CD4-positive, alpha-beta T cell (primary cell): ENCODE measurements around the gene ADAM23. TPM values are rescaled to one million over a fixed set of nuclear protein-coding genes. Genes with fewer than 3 reads are reported as not detected.

Experiments
- ATAC-seq: fragments of 200-7000 bp; cut with Tn5 transposase; one replicate; pipeline ENCODE4 v1.10.0; 2022; ENCODE audit warnings: mild to moderate bottlenecking; ENCODE audit not compliant: poor library complexity
- CTCF ChIA-PET: fragments of 350-600 bp; sonication (Branson Sonifier 250); formaldehyde crosslinking; loops from one replicate; lab custom pipeline; 2021; ENCODE audit warnings: antibody characterized with exemption, inconsistent platforms; lab: Charles Lee
- POLR2A ChIA-PET: fragments of 350-600 bp; sonication (Branson Sonifier 250); formaldehyde crosslinking; loops from one replicate; lab custom pipeline; 2021; ENCODE audit warnings: antibody characterized with exemption, inconsistent platforms; lab: Charles Lee
- DNase-seq, 14 experiments: peaks; one replicate each; pipeline ENCODE4 v3.0.0-alpha.2; 2013 to 2020; ENCODE audit warnings: mixed read lengths in 2 of 14
- H3K27ac ChIP-seq, 2 donors: one replicate each; pipeline versions ENCODE4 v1.5.1 to v1.7.0; 2013; ENCODE audit warnings: low read length in 2 of 2, low read depth in 1 of 2, mild to moderate bottlenecking in 1 of 2
- H3K27me3 ChIP-seq, 2 experiments: 1 replicate in 1 of 2; 2 replicates in 1 of 2; pipeline versions ENCODE4 v1.6.1 to v1.7.0; 2013; ENCODE audit warnings: low read length in 2 of 2, control low read depth in 1 of 2, mild to moderate bottlenecking in 1 of 2, moderate library complexity in 1 of 2; ENCODE audit not compliant: insufficient read depth in 2 of 2, control insufficient read depth in 1 of 2
- H3K36me3 ChIP-seq: one replicate; pipeline ENCODE4 v1.6.1; 2013; ENCODE audit warnings: low read length, control low read depth; ENCODE audit not compliant: insufficient read depth
- H3K4me1 ChIP-seq: one replicate; pipeline ENCODE4 v1.6.1; 2013; ENCODE audit warnings: low read length, control low read depth; ENCODE audit not compliant: insufficient read depth
- H3K4me3 ChIP-seq: one replicate; pipeline ENCODE4 v1.5.1; 2013; ENCODE audit warnings: mild to moderate bottlenecking, low read length, moderate library complexity
- H3K9me3 ChIP-seq, 2 experiments: 1 replicate in 1 of 2; 2 replicates in 1 of 2; pipeline versions ENCODE4 v1.6.1 to v1.7.0; 2013; ENCODE audit warnings: low read length in 2 of 2, mild to moderate bottlenecking in 2 of 2, control low read depth in 1 of 2, moderate library complexity in 1 of 2; ENCODE audit not compliant: control insufficient read depth in 1 of 2, insufficient read depth in 1 of 2
- H3K27ac Mint-ChIP-seq: one replicate; pipeline ENCODE4 v1.8.0; 2020; ENCODE audit warnings: mixed read lengths
- H3K27me3 Mint-ChIP-seq: one replicate; pipeline ENCODE4 v1.8.0; 2021; ENCODE audit warnings: mixed read lengths
- H3K36me3 Mint-ChIP-seq: one replicate; pipeline ENCODE4 v1.8.0; 2021; ENCODE audit warnings: low read depth, mixed read lengths
- H3K4me1 Mint-ChIP-seq: one replicate; pipeline ENCODE4 v1.8.0; 2021; ENCODE audit warnings: low read depth, mixed read lengths
- H3K4me3 Mint-ChIP-seq: one replicate; pipeline ENCODE4 v1.8.0; 2020; ENCODE audit warnings: mild to moderate bottlenecking, mixed read lengths
- H3K9me3 Mint-ChIP-seq: one replicate; pipeline ENCODE4 v1.8.0; 2020; ENCODE audit warnings: mixed read lengths
- intact Hi-C, 2 experiments: fragments of 100-400 bp; cut with DNase I in 1 of 2; cut with micrococcal nuclease in 1 of 2; formaldehyde crosslinking; loops; one replicate each; pipeline versions ENCODE4 v1.15.1 to v1.9.0; 2023 to 2025; cut with DNase I, micrococcal nuclease
- total RNA-seq, 174 experiments: library from RNA in 2 of 174; stranded (reverse) in 2 of 174; gene quantifications; one replicate each; pipeline ENCODE4 v1.2.3 and lab custom pipeline; 2021 to 2026
- TF ChIP-seq, protein P1 (sequence below): fragments of 200-600 bp; IDR thresholded peaks from one replicate; pipeline ENCODE4 v1.8.0; 2022; ENCODE audit warnings: antibody characterized with exemption, mild to moderate bottlenecking

The ADAM23 gene
- total RNA-seq, 2 experiments from 2014 or later: 6.3 to 7.7 TPM

DNA sequence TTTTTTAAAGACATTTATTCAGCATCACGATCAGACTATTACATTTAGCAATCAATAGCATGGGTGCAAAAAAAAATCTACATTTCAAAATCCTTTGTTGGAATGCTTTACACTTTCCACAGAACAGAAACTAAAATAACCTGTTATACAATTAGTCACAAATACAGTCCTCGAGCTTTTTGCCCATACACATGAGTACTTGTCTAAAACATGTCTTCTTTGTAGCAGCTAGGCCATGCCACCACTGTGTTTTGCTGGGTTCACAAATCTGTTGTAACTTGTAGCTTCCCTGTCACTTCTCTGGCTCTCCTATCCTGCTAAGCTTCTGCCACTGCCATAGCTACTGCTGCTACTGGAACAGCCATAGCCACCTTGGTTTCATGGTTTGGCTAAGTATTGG, 24.4 kb upstream of the ADAM23 start:
- Histone ChIP-seq H3K4me3 (no peak overlapping the region), H3K27ac (no peak overlapping the region), H3K36me3 (no peaks in the 10 kb centered on the region), H3K27me3 (no peaks in the 10 kb centered on the region), H3K4me1 (no peaks in the 10 kb centered on the region), H3K9me3 (peaks cover 0 to 5% of the 10 kb centered on the region in 2 experiments)
- TF ChIP-seq, protein P1, sequence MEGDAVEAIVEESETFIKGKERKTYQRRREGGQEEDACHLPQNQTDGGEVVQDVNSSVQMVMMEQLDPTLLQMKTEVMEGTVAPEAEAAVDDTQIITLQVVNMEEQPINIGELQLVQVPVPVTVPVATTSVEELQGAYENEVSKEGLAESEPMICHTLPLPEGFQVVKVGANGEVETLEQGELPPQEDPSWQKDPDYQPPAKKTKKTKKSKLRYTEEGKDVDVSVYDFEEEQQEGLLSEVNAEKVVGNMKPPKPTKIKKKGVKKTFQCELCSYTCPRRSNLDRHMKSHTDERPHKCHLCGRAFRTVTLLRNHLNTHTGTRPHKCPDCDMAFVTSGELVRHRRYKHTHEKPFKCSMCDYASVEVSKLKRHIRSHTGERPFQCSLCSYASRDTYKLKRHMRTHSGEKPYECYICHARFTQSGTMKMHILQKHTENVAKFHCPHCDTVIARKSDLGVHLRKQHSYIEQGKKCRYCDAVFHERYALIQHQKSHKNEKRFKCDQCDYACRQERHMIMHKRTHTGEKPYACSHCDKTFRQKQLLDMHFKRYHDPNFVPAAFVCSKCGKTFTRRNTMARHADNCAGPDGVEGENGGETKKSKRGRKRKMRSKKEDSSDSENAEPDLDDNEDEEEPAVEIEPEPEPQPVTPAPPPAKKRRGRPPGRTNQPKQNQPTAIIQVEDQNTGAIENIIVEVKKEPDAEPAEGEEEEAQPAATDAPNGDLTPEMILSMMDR: no peak
- Mint-ChIP-seq H3K9me3 (peaks cover 3% of the 10 kb centered on the region), H3K27me3 (peaks cover 41% of the 10 kb centered on the region), H3K4me3 (no peak overlapping the region), H3K27ac (no peak overlapping the region), H3K4me1 (no peaks in the 10 kb centered on the region), H3K36me3 (no peaks in the 10 kb centered on the region)
- DNase-seq: no peak
- POLR2A ChIA-PET: no interaction called here
- intact Hi-C loops: no loop called here
- no peak for ATAC-seq
- CTCF ChIA-PET: no interaction called here

DNA sequence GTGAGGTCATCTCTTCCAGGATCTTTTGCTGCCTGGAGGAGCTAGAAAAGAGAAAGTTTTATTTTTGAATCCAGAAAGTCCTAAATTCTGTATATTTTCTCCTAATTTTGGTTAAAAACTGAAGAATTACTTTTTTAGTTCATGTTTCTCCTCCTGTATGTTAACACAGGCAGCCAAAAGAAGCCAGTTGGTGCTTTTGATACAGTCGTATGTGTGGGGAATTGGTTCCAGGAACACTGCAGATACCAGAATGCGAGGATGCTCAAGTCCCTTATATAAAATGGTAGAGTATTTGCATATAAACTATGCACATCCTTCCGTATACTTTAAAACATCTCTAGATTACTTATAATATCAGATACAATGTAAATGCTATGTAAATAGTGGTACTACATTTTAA, 22.6 kb upstream of the ADAM23 start:
- H3K4me1 Mint-ChIP-seq: no peaks in the 10 kb centered on the region
- no peak overlapping the region for H3K27ac Mint-ChIP-seq
- peaks cover 3% of the 10 kb centered on the region for H3K9me3 Mint-ChIP-seq
- no peak for DNase-seq
- intact Hi-C loops: no loop called here
- H3K36me3 Mint-ChIP-seq: no peaks in the 10 kb centered on the region
- no peak overlapping the region for H3K4me3 ChIP-seq
- no peaks in the 10 kb centered on the region for H3K36me3 ChIP-seq
- ATAC-seq: no peak
- H3K27ac ChIP-seq: no peak overlapping the region
- CTCF ChIA-PET: no interaction called here
- peaks cover 0 to 2% of the 10 kb centered on the region in 2 experiments for H3K9me3 ChIP-seq
- H3K27me3 Mint-ChIP-seq: peaks cover 29% of the 10 kb centered on the region
- H3K4me3 Mint-ChIP-seq: no peak overlapping the region
- TF ChIP-seq, protein P1: no peak
- POLR2A ChIA-PET: no interaction called here
- H3K4me1 ChIP-seq: no peaks in the 10 kb centered on the region
- no peaks in the 10 kb centered on the region for H3K27me3 ChIP-seq

DNA sequence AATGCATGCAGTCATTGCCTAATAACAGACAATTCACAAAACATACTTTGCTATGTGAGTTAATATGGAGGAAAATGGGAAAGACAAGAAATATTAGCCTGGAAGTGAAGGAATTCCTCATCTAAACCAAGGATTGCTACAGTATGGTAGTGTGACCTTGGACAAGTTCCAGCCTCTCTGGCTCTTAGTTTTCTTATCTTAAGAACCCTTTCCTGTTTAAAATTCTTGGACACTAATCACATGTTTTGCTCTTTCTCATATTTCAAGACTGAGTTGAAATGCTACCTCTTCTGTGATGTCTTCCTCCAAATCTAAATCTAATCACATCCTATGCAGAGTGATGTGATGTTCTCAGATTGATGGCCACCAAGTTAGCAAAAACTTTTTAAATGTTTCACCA, 20.8 kb upstream of the ADAM23 start:
- ATAC-seq (no peak), DNase-seq (no peak)
- no peaks in the 10 kb centered on the region for H3K4me1 ChIP-seq
- Mint-ChIP-seq H3K36me3 (no peaks in the 10 kb centered on the region), H3K27ac (no peak overlapping the region), H3K27me3 (peaks cover 24% of the 10 kb centered on the region), H3K9me3 (peaks cover 3% of the 10 kb centered on the region), H3K4me1 (no peaks in the 10 kb centered on the region), H3K4me3 (no peak overlapping the region)
- no peak overlapping the region for H3K27ac ChIP-seq
- H3K9me3 ChIP-seq: no peaks in the 10 kb centered on the region
- H3K36me3 ChIP-seq: no peaks in the 10 kb centered on the region
- POLR2A ChIA-PET: no interaction called here
- intact Hi-C loops: no loop called here
- H3K4me3 ChIP-seq: no peak overlapping the region
- no peaks in the 10 kb centered on the region for H3K27me3 ChIP-seq
- TF ChIP-seq, protein P1: no peak
- CTCF ChIA-PET: no interaction called here
